ENCODE measurements around the gene CHN2.

The CHN2 gene

GRCh38 chr7:29194594-29195427 is at the start of gene CHN2:
Gene CHN2, plus strand, starts transcription at chr7:29194775.
- no peak for DNase-seq (ENCODE audit: low read depth, low spot score)

GRCh38 chr7:29145553-29146056 is 49.0 kb upstream of the CHN2 start:
- no peak for DNase-seq (ENCODE audit: low read depth, low spot score)

- DNase-seq (ENCODE audit: low read depth, low spot score): no peak
Observed at GRCh38 chr7:29146057-29146706, 48.4 kb upstream of the CHN2 start, which contains the start of gene CPVL. Gene CPVL, minus strand, starts transcription at chr7:29146537. Its CDS starts 25,476 bp downstream, at chr7:29121061.

DNA sequence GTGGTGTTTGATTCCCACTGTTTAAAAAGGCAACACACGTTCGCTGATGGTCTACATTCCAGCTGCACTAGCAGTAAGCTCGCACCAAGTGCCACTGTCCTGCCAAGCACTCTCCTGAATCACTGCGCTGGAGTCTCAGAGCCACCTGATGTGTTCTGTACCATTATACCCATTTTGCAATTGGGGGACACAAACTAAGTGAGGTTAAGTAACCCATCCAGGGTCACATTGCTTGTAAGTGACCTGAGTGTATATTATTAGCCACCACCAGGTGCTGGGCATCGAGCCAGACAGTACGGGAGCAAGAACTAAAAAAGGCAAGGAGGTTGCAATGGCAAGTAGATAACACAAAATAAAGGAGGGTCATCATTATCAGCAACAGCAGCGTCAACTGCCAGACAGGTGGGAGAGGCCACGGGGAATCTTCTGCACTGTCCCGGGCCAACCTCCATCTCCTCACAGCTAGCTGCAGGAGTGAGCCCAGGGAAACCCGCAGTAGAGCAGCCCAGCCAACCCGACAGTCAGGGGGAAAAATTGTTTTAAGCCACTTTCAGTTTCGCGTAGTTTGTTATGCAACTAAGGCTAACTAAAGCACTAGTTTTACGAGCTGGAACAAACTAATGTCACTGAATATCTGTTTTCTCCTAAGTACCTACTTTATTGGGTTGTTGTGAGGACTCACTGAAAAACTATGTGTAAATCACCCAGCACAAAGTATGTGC is 47.5 kb upstream of the CHN2 start:
- DNase-seq (ENCODE audit: low read depth, low spot score): no peak

DNA sequence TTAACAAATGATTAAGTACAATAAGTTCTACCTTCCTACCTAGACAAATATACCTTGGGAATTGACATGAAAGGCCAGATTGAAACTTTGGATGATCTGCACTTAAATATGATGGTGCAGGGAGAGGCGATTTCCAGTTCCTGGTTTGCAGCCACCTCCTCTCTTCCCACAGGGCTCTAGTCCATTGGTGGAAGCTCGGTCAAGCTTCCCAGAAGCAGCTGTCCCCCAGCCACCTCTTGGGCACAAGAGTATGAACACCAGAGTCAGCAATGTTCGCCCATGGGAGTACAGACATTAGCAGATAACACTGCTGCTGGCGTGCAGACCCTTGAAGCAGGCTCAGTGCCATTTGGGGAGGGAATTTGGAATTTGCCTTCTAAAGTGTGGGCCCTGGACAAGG is 46.8 kb upstream of the CHN2 start:
- no peak for DNase-seq (ENCODE audit: low read depth, low spot score)

- no peak for DNase-seq (ENCODE audit: low read depth, low spot score)
Observed at GRCh38 chr7:29149036-29149435, 45.5 kb upstream of the CHN2 start.

DNA sequence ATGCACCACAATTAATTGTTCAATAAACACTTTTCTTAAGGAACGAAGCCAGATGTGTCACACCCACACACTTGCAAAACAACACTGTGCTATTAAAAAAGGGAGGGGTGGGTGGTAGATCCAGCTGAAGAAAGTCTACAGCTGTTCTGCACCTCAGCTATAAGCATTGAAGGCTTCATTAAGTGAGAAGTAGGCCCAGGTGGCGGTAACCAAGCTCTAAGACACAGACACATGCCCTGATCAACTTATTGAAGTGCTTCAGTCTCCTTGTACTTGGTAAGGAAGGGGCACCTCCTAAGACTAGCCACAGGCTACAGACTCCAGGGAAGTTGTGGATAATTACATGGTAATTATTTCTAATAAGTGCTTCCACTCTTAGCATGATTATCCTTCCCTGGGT is 43.7 kb upstream of the CHN2 start:
- no peak for DNase-seq (ENCODE audit: low read depth, low spot score)

DNA sequence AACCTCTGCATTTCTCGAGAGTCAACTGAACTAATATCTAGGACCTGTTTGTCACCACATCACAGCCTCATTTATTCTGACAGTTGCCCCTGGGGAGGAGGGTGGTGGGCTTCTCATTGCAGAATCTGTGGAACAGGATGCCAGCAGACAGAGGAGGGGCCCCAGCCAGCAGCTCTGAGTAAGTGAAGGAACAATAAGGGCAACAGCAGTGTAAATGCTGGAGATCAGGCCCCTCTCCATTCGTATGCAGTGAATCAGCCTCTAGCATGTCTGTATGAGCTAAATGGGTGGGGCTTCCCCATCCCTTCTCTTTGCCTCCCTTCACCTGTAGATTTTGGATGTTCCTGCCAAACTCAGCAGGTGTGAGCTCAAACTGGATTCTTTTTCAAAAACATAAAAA is 40.5 kb upstream of the CHN2 start:
- DNase-seq (ENCODE audit: low read depth, low spot score): no peak

- no peak for DNase-seq (ENCODE audit: low read depth, low spot score)
Observed at GRCh38 chr7:29156907-29157452, 37.6 kb upstream of the CHN2 start.

GRCh38 chr7:29158795-29159423 is 35.7 kb upstream of the CHN2 start:
- DNase-seq (ENCODE audit: low read depth, low spot score): no peak

DNA sequence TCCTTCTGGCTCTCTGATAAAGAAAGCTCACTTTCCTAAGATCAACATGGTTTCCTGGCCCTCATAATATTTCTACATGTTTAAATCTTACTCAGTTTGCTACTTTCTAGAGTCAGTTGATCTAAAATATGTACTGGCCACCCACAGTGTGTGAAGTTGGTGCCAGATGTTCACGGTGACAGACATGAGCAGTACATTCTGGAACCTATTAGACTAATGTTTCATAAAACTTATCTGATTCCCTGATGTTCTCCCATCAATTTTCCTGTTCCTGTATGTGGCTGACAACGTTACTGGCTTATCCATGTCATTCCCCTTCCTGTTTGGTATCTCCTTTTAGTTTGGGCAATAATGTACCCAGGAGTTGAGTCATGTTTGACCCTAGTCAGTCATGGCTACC is 34.5 kb upstream of the CHN2 start:
- DNase-seq (ENCODE audit: low read depth, low spot score): no peak

DNA sequence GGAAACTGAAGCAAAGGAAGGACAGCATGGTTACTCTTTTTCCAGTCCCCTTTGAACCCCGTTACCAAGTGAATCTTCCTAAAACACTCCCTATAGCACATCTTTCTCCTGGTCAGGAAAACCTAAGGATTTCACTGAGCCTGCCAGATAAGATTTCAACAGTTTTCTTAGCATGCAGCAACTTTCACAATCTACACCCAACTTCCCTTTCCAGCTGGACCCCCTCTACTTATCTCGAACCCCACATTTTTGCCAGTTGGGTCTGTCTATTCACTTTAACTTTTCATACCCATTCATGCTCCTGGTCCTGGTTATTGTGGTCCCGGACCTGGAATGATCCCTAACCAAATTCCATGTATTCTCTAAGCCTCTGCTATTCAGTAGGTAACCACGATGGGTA is 33.3 kb upstream of the CHN2 start:
- no peak for DNase-seq (ENCODE audit: low read depth, low spot score)

DNA sequence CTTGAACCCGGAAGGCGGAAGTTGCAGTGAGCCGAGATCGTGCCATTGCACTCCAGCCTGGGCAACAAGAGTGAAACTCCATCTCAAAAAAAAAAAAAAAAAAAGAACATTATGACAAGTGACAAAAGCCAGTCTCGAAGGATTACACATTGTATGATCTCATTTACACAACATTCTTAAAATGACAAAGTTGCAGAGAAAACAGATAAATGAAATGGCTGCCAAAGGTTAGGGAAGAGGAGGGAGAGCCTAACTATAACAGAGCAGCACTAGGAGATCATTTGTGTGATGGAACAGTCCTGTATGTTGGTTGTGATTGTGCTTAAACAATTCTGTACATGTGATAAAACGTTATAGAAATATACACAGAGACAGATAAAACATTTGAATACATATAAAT is 32.0 kb upstream of the CHN2 start:
- no peak for DNase-seq (ENCODE audit: low read depth, low spot score)

- DNase-seq (ENCODE audit: low read depth, low spot score): no peak
Observed at GRCh38 chr7:29163854-29164253, 30.7 kb upstream of the CHN2 start.

GRCh38 chr7:29167721-29168120 is 26.9 kb upstream of the CHN2 start:
- no peak for DNase-seq (ENCODE audit: low read depth, low spot score)

- no peak for DNase-seq (ENCODE audit: low read depth, low spot score)
Observed at GRCh38 chr7:29170781-29171180, 23.8 kb upstream of the CHN2 start.

DNA sequence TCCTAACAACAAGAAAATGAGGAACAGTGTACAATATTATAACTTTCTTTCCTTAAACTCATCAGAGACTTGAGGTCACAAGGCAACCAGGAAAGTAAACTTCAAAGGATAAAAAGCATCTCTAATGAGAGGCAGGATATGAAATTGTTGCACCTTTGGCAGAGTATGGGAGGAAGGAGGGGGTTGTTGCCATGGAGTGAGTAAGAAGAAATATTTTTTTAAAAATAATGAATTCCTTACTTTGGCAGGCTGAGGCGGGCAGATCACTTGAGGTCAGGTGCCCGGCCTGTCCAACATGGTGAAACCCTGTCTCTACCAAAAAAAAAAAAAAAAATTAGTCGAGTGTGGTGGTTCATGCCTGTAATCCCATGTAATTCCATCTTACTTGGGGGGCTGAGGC is 21.1 kb upstream of the CHN2 start:
- no peak for DNase-seq (ENCODE audit: low read depth, low spot score)

DNA sequence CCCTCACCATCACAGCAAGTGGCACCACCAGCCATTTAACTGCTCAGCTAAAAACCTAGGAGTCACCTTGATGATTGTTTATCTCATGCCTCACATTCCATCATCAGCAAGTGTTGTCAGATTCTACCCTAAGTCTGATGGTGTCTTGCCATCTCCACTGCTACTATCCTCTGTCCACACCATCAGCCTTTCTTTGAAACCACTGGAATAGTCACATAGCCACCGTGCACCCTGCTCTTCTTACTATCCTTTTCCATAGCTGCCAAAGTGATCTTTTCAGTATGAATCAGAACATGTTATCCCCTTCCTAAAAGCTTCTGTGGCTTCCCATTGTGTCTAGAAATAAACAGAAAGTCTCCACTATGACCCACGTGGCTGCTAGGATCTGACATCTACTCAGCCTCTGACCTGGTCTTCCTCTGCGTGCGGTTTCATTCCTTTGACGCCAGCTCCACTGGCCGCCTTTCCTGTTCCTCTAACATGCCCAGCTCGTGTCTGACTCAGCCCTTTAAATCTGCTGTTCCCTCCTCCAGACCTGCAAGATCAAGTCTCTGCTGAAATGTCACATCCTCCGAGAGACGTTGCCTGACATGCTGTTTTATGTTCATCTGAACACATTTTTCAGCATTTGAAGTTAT is 16.5 kb upstream of the CHN2 start:
- DNase-seq (ENCODE audit: low read depth, low spot score): no peak

DNA sequence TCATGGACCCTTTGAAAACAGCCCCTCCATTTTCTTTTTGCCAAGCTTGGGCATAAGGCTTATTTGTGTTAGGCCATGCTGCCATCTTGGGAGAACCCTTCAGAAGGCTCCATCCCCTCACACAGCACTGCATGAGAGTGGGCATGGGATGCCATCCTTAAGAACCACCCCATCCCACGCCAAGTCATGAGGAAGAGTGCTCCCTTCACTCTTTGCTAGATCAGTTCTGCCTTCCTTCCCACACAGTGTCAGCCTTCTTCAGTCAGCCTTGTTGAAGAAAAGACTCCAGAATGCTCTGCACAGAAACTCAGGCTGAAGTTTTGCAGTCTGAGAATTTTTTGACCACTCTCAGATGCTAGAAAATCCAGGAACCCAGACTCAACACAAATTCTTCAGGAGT is 15.5 kb upstream of the CHN2 start:
- DNase-seq (ENCODE audit: low read depth, low spot score): no peak

GRCh38 chr7:29184599-29184998 is 10.0 kb upstream of the CHN2 start:
- no peak for DNase-seq (ENCODE audit: low read depth, low spot score)

GRCh38 chr7:29185613-29186012 is 9.0 kb upstream of the CHN2 start:
- no peak for DNase-seq (ENCODE audit: low read depth, low spot score)
